ENCODE measurements around the gene COG4.

COG4 gene

DNA sequence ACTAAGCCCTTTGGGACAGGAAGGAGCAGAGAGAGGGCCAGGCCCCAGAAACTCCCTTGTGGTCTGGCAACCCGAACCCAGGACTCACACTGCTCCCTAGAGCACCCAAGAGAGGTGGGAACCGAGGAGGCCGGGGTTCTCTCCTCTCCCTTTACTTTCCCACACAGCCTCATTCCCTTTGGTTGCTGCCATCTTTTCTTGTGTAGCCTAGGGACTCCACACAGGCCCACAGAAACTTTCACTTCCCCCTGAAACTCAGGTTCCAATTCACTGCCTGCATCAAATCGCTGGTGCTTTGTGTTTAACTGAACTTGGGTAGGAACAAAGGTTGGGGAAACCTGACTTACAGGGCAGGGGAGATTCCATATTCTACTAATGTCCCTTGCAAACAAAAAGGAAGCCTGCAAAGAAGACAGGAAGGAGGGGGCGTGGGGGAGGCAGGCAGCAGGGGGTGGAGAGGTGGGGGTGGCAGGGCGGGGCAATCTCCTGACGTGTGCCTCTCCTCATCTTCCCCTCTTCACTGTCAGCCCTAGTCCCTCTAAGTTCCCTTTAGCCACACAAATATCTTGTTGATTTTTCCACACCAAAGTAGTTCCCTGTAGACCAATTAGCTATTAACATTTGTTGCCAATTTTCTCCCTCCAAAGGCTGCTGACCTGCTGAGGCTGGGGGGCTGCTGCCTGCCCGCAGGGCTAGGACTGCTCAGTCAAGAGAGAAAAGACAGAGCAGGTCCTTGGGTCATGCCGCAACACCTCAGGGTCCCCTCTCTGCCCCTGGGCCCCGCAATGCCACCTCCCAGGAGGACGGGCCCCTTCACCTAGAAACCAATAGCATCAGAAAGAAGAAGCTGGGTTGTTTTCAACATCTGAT is 92.5 kb downstream of the COG4 start:
- peaks cover 9% of the 10 kb centered on the region for H3K36me3 ChIP-seq
- H3K4me1 ChIP-seq: peaks cover 45% of the 10 kb centered on the region
- TF ChIP-seq CTCF (IDR thresholded peaks at IDR 0.05; ENCODE audit: low read depth, low read length): no peak
- no peaks in the 10 kb centered on the region for H3K27me3 ChIP-seq
- DNase-seq: no peak
- H3K9me3 ChIP-seq: no peaks in the 10 kb centered on the region
- H3K4me3 ChIP-seq (ENCODE audit: low read depth, low read length): no peak overlapping the region

Measured in BE2C (cell line).